ENCODE results near the gene RAB14.

RAB14 gene

GRCh38 chr9:121183666-121184423 is 17.8 kb downstream of the RAB14 start:
- Histone ChIP-seq H3K27ac (replicated peaks) (no peak overlapping the region), H3K27me3 (ENCODE audit: insufficient read depth, poor library complexity, severe bottlenecking) (no peaks in the 10 kb centered on the region), H3K4me3 (replicated peaks; ENCODE audit: insufficient read depth, low read length) (no peak overlapping the region)
- no peak for TF ChIP-seq GABPA (IDR thresholded peaks at IDR 0.05; ENCODE audit: low read depth)
- TF ChIP-seq REST (IDR thresholded peaks at IDR 0.05; ENCODE audit: insufficient replicate concordance, low read depth), result no peak
- TF ChIP-seq SPI1 (IDR thresholded peaks at IDR 0.05; ENCODE audit: borderline replicate concordance, low read depth), result no peak
- no peak for TF ChIP-seq CTCF (IDR thresholded peaks at IDR 0.05; ENCODE audit: insufficient read depth, low read length)
- TF ChIP-seq POLR2AphosphoS5 (IDR thresholded peaks at IDR 0.05; ENCODE audit: low read depth), result no peak
- DNase-seq (ENCODE audit: low read depth in 1 of 2, low spot score in 1 of 2), result no peak

GRCh38 chr9:121182989-121183388 is 18.7 kb downstream of the RAB14 start:
- no peak for TF ChIP-seq POLR2AphosphoS5 (IDR thresholded peaks at IDR 0.05; ENCODE audit: low read depth)
- no peak for TF ChIP-seq CTCF (IDR thresholded peaks at IDR 0.05; ENCODE audit: insufficient read depth, low read length)
- no peak for TF ChIP-seq GABPA (IDR thresholded peaks at IDR 0.05; ENCODE audit: low read depth)
- no peak for TF ChIP-seq SPI1 (IDR thresholded peaks at IDR 0.05; ENCODE audit: borderline replicate concordance, low read depth)
- no peak for TF ChIP-seq REST (IDR thresholded peaks at IDR 0.05; ENCODE audit: insufficient replicate concordance, low read depth)
- DNase-seq (ENCODE audit: low read depth in 1 of 2, low spot score in 1 of 2), result no peak
- no peak overlapping the region for H3K4me3 ChIP-seq (replicated peaks; ENCODE audit: insufficient read depth, low read length)
- H3K27ac ChIP-seq (replicated peaks), result no peak overlapping the region
- no peaks in the 10 kb centered on the region for H3K27me3 ChIP-seq (ENCODE audit: insufficient read depth, poor library complexity, severe bottlenecking)

GRCh38 chr9:121182101-121182836 is 19.4 kb downstream of the RAB14 start:
- Histone ChIP-seq H3K4me3 (replicated peaks; ENCODE audit: insufficient read depth, low read length) (no peak overlapping the region), H3K27ac (replicated peaks) (no peak overlapping the region), H3K27me3 (ENCODE audit: insufficient read depth, poor library complexity, severe bottlenecking) (no peaks in the 10 kb centered on the region)
- no peak for DNase-seq (ENCODE audit: low read depth in 1 of 2, low spot score in 1 of 2)
- TF ChIP-seq REST (IDR thresholded peaks at IDR 0.05; ENCODE audit: insufficient replicate concordance, low read depth) (no peak), SPI1 (IDR thresholded peaks at IDR 0.05; ENCODE audit: borderline replicate concordance, low read depth) (no peak), GABPA (IDR thresholded peaks at IDR 0.05; ENCODE audit: low read depth) (no peak), CTCF (IDR thresholded peaks at IDR 0.05; ENCODE audit: insufficient read depth, low read length) (no peak), POLR2AphosphoS5 (IDR thresholded peaks at IDR 0.05; ENCODE audit: low read depth) (no peak)

Measured in HL-60 (cell line).